ENCODE data around the gene GALE.
"Not testable (repeated sequence)": the region's sequence is repeated elsewhere in the genome, so short reads cannot be mapped to it uniquely, and the experiment has no call there.

GALE gene

GRCh38 chr1:23800400-23801337 lies at the start of gene GALE:
Gene GALE, minus strand, starts transcription at chr1:23800754. Its CDS starts 1,747 bp downstream, at chr1:23799007.
- DNase-seq, result peak; percentile 60

GRCh38 chr1:23848673-23849616 lies 48.4 kb upstream of the GALE start:
- no peak for DNase-seq

- DNase-seq, result not testable (repeated sequence)
Measured at GRCh38 chr1:23847482-23848095, 47.0 kb upstream of the GALE start.

- DNase-seq, result no peak
Measured at GRCh38 chr1:23845163-23845562, 44.6 kb upstream of the GALE start.

- DNase-seq, result no peak
Measured at GRCh38 chr1:23843644-23844043, 43.1 kb upstream of the GALE start.

GRCh38 chr1:23838401-23838866 lies 37.9 kb upstream of the GALE start:
- no peak for DNase-seq

- DNase-seq, result no peak
Measured at GRCh38 chr1:23837908-23838307, 37.4 kb upstream of the GALE start.

GRCh38 chr1:23836037-23836436 lies 35.5 kb upstream of the GALE start:
- DNase-seq, result no peak

GRCh38 chr1:23834156-23834555 lies 33.6 kb upstream of the GALE start:
- not testable (repeated sequence) for DNase-seq

GRCh38 chr1:23827717-23828116 lies 27.2 kb upstream of the GALE start:
- DNase-seq, result no peak

- not testable (repeated sequence) for DNase-seq
Measured at GRCh38 chr1:23826590-23826989, 26.0 kb upstream of the GALE start.

- DNase-seq, result no peak
Measured at GRCh38 chr1:23825762-23826522, 25.4 kb upstream of the GALE start.

GRCh38 chr1:23825076-23825761 lies 24.7 kb upstream of the GALE start, which contains the start of gene HMGCL:
Gene HMGCL, minus strand, starts transcription at chr1:23825429. Its CDS starts 14 bp downstream, at chr1:23825415.
- DNase-seq, result peak; percentile 14

GRCh38 chr1:23824711-23825075 lies 24.1 kb upstream of the GALE start:
- no peak for DNase-seq

- DNase-seq, result no peak
Measured at GRCh38 chr1:23823767-23824166, 23.2 kb upstream of the GALE start.

GRCh38 chr1:23817633-23818032 lies 17.1 kb upstream of the GALE start:
- no peak for DNase-seq

- DNase-seq, result no peak
Measured at GRCh38 chr1:23816906-23817305, 16.4 kb upstream of the GALE start.

GRCh38 chr1:23816361-23816760 lies 15.8 kb upstream of the GALE start:
- DNase-seq, result no peak

- no peak for DNase-seq
Measured at GRCh38 chr1:23814016-23814415, 13.5 kb upstream of the GALE start.

GRCh38 chr1:23810818-23811540 lies 10.4 kb upstream of the GALE start:
- no peak for DNase-seq

GRCh38 chr1:23809751-23810171 lies 9.2 kb upstream of the GALE start:
- DNase-seq, result peak; percentile 20

All from NCI-H2081 treated with DMSO at 0.1 percent for 48 hours (cell line).